ENCODE results near the gene METTL8. TPM values are rescaled to one million over a fixed set of nuclear protein-coding genes. Genes with fewer than 3 reads are reported as not detected.
"Not testable (repeated sequence)": the region's sequence is repeated elsewhere in the genome, so short reads cannot be mapped to it uniquely, and the experiment has no call there.

Gene METTL8
- polyA plus RNA-seq, 2 of the 4 experiments (the other 2 are of a cell fraction) = 21.8 to 58.3 TPM

GRCh38 chr2:171387052-171387451 lies 46.7 kb downstream of the METTL8 start:
- ATAC-seq = no peak
- Histone ChIP-seq H3K4me1 (peaks cover 22% of the 10 kb centered on the region), H3K4me3 (no peak overlapping the region), H3K4me2 (no peak overlapping the region), H3K27ac (no peak overlapping the region), H3K9me3 (no peaks in the 10 kb centered on the region)
- WGBS (ENCODE audit: missing lambda C conversion rate) = 94% methylated on average over 7 of the region's 7 CpGs
- DNase-seq (ENCODE audit: low read depth in 1 of 2, low spot score in 1 of 2) = no peak
- no peak for FAIRE-seq
- POLR2A ChIA-PET = no interaction called here
- TF ChIP-seq MAFK (IDR thresholded peaks at IDR 0.05; ENCODE audit: partially characterized antibody) (no peak), HEYL (CRISPR knock-in tag; IDR thresholded peaks at IDR 0.05) (no peak), NFE2L2 (conservative IDR thresholded peaks at IDR 0.05; ENCODE audit: low read length) (no peak), E2F6 (IDR thresholded peaks at IDR 0.05; ENCODE audit: borderline replicate concordance, low read depth) (no peak), RFX5 (IDR thresholded peaks at IDR 0.05) (no peak), ZC3H11A (IDR thresholded peaks at IDR 0.05) (no peak), JUNB (IDR thresholded peaks at IDR 0.05) (no peak), CEBPB (IDR thresholded peaks at IDR 0.05) (no peak), SREBF2 (IDR thresholded peaks at IDR 0.05) (no peak), GATA3 (IDR thresholded peaks at IDR 0.05; ENCODE audit: borderline replicate concordance) (no peak), POLR2AphosphoS2 (conservative IDR thresholded peaks at IDR 0.05; ENCODE audit: low read length) (no peak), HDAC2 (IDR thresholded peaks at IDR 0.05) (no peak), HOXB5 (CRISPR knock-in tag; IDR thresholded peaks at IDR 0.05) (no peak)
- CTCF ChIA-PET = no interaction called here

GRCh38 chr2:171386627-171387026 lies 47.2 kb downstream of the METTL8 start:
- TF ChIP-seq CBX2 (IDR thresholded peaks at IDR 0.05; ENCODE audit: borderline replicate concordance, low read depth) = no peak
- TF ChIP-seq CHD2 (IDR thresholded peaks at IDR 0.05; ENCODE audit: low read length, partially characterized antibody) = no peak
- TF ChIP-seq JUN (IDR thresholded peaks at IDR 0.05) = no peak
- TF ChIP-seq EHMT2 (IDR thresholded peaks at IDR 0.05; ENCODE audit: low read depth) = no peak
- no peak for TF ChIP-seq RAD21 (conservative IDR thresholded peaks at IDR 0.05 in 1 of 2, IDR thresholded peaks at IDR 0.05 in 1 of 2)
- no peak for TF ChIP-seq TFCP2L1 (CRISPR knock-in tag; IDR thresholded peaks at IDR 0.05)
- no peak for TF ChIP-seq MYC (IDR thresholded peaks at IDR 0.05; ENCODE audit: borderline replicate concordance, low read length)
- no peak for TF ChIP-seq NPAS2 (CRISPR knock-in tag; IDR thresholded peaks at IDR 0.05; ENCODE audit: borderline replicate concordance)
- Histone ChIP-seq H3K27ac (no peak overlapping the region), H3K4me3 (no peak overlapping the region), H3K4me2 (no peak overlapping the region), H3K4me1 (peaks cover 18% of the 10 kb centered on the region), H3K9me3 (no peaks in the 10 kb centered on the region)
- FAIRE-seq (no peak), ATAC-seq (no peak), DNase-seq (ENCODE audit: low read depth in 1 of 2, low spot score in 1 of 2) (no peak)
- POLR2A ChIA-PET = no interaction called here
- WGBS (ENCODE audit: missing lambda C conversion rate) = 90% methylated on average over 8 of the region's 10 CpGs
- CTCF ChIA-PET = no interaction called here

- no peak for DNase-seq (ENCODE audit: low read depth in 1 of 2, low spot score in 1 of 2)
- Histone ChIP-seq H3K4me2 (no peak overlapping the region), H3K4me3 (no peak overlapping the region), H3K27ac (no peak overlapping the region), H3K9me3 (no peaks in the 10 kb centered on the region), H3K4me1 (no peaks in the 10 kb centered on the region)
- FAIRE-seq = no peak
- POLR2A ChIA-PET = no interaction called here
- CTCF ChIA-PET = interaction anchor here (1.1 to 1.8 kb wide), 2 partner anchors 33 to 410 kb away, joined by 3 to 4 read pairs; no protein-coding TSS in a partner anchor
- TF ChIP-seq BCL3 (IDR thresholded peaks at IDR 0.05) = no peak
- no peak for TF ChIP-seq SMC3 (IDR thresholded peaks at IDR 0.05)
- TF ChIP-seq KDM1A (IDR thresholded peaks at IDR 0.05; ENCODE audit: low read depth) = no peak
- TF ChIP-seq RAD21 (conservative IDR thresholded peaks at IDR 0.05 in 1 of 2, IDR thresholded peaks at IDR 0.05 in 1 of 2) = no peak
- no peak for TF ChIP-seq EHMT2 (IDR thresholded peaks at IDR 0.05; ENCODE audit: low read depth)
- TF ChIP-seq ELK1 (IDR thresholded peaks at IDR 0.05; ENCODE audit: low read depth, low read length) = no peak
- TF ChIP-seq MAZ (IDR thresholded peaks at IDR 0.05; ENCODE audit: borderline replicate concordance, low read depth, low read length) = no peak
- TF ChIP-seq ZC3H11A (IDR thresholded peaks at IDR 0.05) = no peak
- TF ChIP-seq POLR2A (IDR thresholded peaks at IDR 0.05; ENCODE audit: low read length) = no peak
- no peak for TF ChIP-seq HDAC2 (IDR thresholded peaks at IDR 0.05)
- no peak for TF ChIP-seq BHLHE40 (IDR thresholded peaks at IDR 0.05; ENCODE audit: low read depth, low read length)
- TF ChIP-seq FOXS1 (CRISPR knock-in tag; IDR thresholded peaks at IDR 0.05) = no peak
- ATAC-seq = no peak
- 44% methylated on average over 1 of the region's 1 CpG for WGBS (ENCODE audit: missing lambda C conversion rate)
These were observed 50.7 kb downstream of the METTL8 start for GRCh38 chr2:171383134-171383533.

- H3K4me1 ChIP-seq; POLR2A ChIA-PET; ATAC-seq; H3K9me3 ChIP-seq; H3K27ac ChIP-seq; H3K4me3 ChIP-seq; DNase-seq (ENCODE audit: low read depth in 1 of 2, low spot score in 1 of 2); FAIRE-seq; H3K4me2 ChIP-seq: not testable (repeated sequence)
- 82% methylated on average over 1 of the region's 1 CpG for WGBS (ENCODE audit: missing lambda C conversion rate)
- CTCF ChIA-PET = interaction anchor here (1.1 to 1.8 kb wide), 2 partner anchors 34 to 409 kb away, joined by 3 to 4 read pairs; no protein-coding TSS in a partner anchor
These were observed 51.6 kb downstream of the METTL8 start for GRCh38 chr2:171382175-171382574.

- H3K4me1 ChIP-seq; H3K4me3 ChIP-seq; H3K27ac ChIP-seq; DNase-seq (ENCODE audit: low read depth in 1 of 2, low spot score in 1 of 2); ATAC-seq; H3K9me3 ChIP-seq; H3K4me2 ChIP-seq; FAIRE-seq; POLR2A ChIA-PET: not testable (repeated sequence)
- CTCF ChIA-PET = interaction anchor here (0.6 kb wide), 1 partner anchor 175 kb away, joined by 3 read pairs; no protein-coding TSS in a partner anchor
These were observed 55.9 kb downstream of the METTL8 start for GRCh38 chr2:171377852-171378251.

Data from A549 (cell line).